Uterus (tissue), 4 donors: Measurements from ENCODE around the gene ITFG1. TPM values are rescaled to one million over a fixed set of nuclear protein-coding genes. Genes with fewer than 3 reads are reported as not detected.

ENCODE experiments used
- DNase-seq, 2 donors: peaks; one replicate each; pipeline ENCODE4 v3.0.0-alpha.2; 2019 to 2020
- H3K27ac ChIP-seq, 2 donors: fragments of 200-600 bp; sonication (generic); 1 replicate in 1 of 2; 2 replicates in 1 of 2; pipeline ENCODE4 v1.5.1; 2016 to 2018
- H3K27me3 ChIP-seq, 2 donors: fragments of 200-600 bp; sonication (generic); one replicate each; pipeline ENCODE4 v1.5.1; 2018 to 2019; ENCODE audit warnings: control low read depth in 1 of 2
- H3K36me3 ChIP-seq, 2 donors: fragments of 200-600 bp; sonication (generic); one replicate each; pipeline ENCODE4 v1.5.1; 2019; ENCODE audit warnings: control low read depth in 1 of 2
- H3K4me1 ChIP-seq, 2 donors: fragments of 200-600 bp; sonication (generic); one replicate each; pipeline ENCODE4 v1.5.1; 2018 to 2019; ENCODE audit warnings: control low read depth in 1 of 2
- H3K4me3 ChIP-seq, 2 donors: fragments of 200-600 bp; sonication (generic); 1 replicate in 1 of 2; 2 replicates in 1 of 2; pipeline ENCODE4 v1.5.1; 2018 to 2019; ENCODE audit warnings: mild to moderate bottlenecking in 1 of 2
- H3K9me3 ChIP-seq, 2 donors: fragments of 200-600 bp; sonication (generic); one replicate each; pipeline ENCODE4 v1.5.1; 2019; ENCODE audit warnings: control low read depth in 1 of 2
- CTCF ChIP-seq, 4 experiments: fragments of 200-600 bp in 2 of 4; fragments of 450-650 bp in 2 of 4; sonication (generic) in 2 of 4; IDR thresholded peaks; one replicate each; pipeline ENCODE4 v1.5.1; 2016 to 2019; ENCODE audit warnings: antibody characterized with exemption in 4 of 4, mild to moderate bottlenecking in 2 of 4, moderate library complexity in 1 of 4
- POLR2A ChIP-seq, 2 donors: fragments of 450-650 bp; IDR thresholded peaks; one replicate each; pipeline ENCODE4 v1.6.1; 2016; ENCODE audit warnings: antibody characterized with exemption in 2 of 2, mild to moderate bottlenecking in 1 of 2, moderate library complexity in 1 of 2
- intact Hi-C: fragments of 100-400 bp; cut with DNase I; formaldehyde crosslinking; loops from one replicate; pipeline ENCODE4 v1.15.1; 2023; ENCODE audit warnings: low total_unique reads
- total RNA-seq, 4 donors: library from RNA; depleted of rRNA in 3 of 4; stranded (reverse); fragments of >200 nt in 3 of 4; gene quantifications; one replicate each; pipeline versions ENCODE4 v1.1.0 to v1.2.4, GENCODE V29; 2014 to 2023
- donor health status: DM: yes; HTN: yes; CAD: no.

ITFG1 gene
- total RNA-seq, 4 donors from 2014 or later: 47.5 to 97.5 (median 67.2) TPM

GRCh38 chr16:47311738-47312505 lies 148.9 kb downstream of the ITFG1 start:
- no peaks in the 10 kb centered on the region for H3K4me1 ChIP-seq
- TF ChIP-seq POLR2A (IDR thresholded peaks at IDR 0.05): no peak
- TF ChIP-seq CTCF (IDR thresholded peaks at IDR 0.05): no peak

GRCh38 chr16:47310792-47311211 lies 150.1 kb downstream of the ITFG1 start:
- no peak for TF ChIP-seq CTCF (IDR thresholded peaks at IDR 0.05)
- TF ChIP-seq POLR2A (IDR thresholded peaks at IDR 0.05): no peak
- DNase-seq: no peak
- Histone ChIP-seq H3K36me3 (no peaks in the 10 kb centered on the region), H3K4me1 (no peaks in the 10 kb centered on the region), H3K27me3 (no peaks in the 10 kb centered on the region), H3K4me3 (no peak overlapping the region), H3K27ac (no peak overlapping the region), H3K9me3 (no peaks in the 10 kb centered on the region)
- intact Hi-C loops: no loop called here

More at GRCh38 chr16:47311738-47312505, 148.9 kb downstream of the ITFG1 start:
- Histone ChIP-seq H3K4me3 (no peak overlapping the region), H3K36me3 (no peaks in the 10 kb centered on the region), H3K27me3 (no peaks in the 10 kb centered on the region), H3K9me3 (no peaks in the 10 kb centered on the region), H3K27ac (no peak overlapping the region)
- intact Hi-C loops: no loop called here
- no peak for DNase-seq

- H3K4me1 ChIP-seq: no peaks in the 10 kb centered on the region
- H3K27ac ChIP-seq: no peak overlapping the region
- no peaks in the 10 kb centered on the region for H3K36me3 ChIP-seq
- H3K27me3 ChIP-seq: no peaks in the 10 kb centered on the region
- H3K9me3 ChIP-seq: no peaks in the 10 kb centered on the region
- intact Hi-C loops: no loop called here
- TF ChIP-seq CTCF (IDR thresholded peaks at IDR 0.05) (no peak), POLR2A (IDR thresholded peaks at IDR 0.05) (no peak)
- H3K4me3 ChIP-seq: no peak overlapping the region
- DNase-seq: no peak
Observed at GRCh38 chr16:47309581-47310312, 151.1 kb downstream of the ITFG1 start.

GRCh38 chr16:47308601-47309000 lies 152.3 kb downstream of the ITFG1 start:
- Histone ChIP-seq H3K4me1 (no peaks in the 10 kb centered on the region), H3K9me3 (no peaks in the 10 kb centered on the region), H3K4me3 (no peak overlapping the region), H3K27ac (no peak overlapping the region), H3K27me3 (no peaks in the 10 kb centered on the region), H3K36me3 (no peaks in the 10 kb centered on the region)
- TF ChIP-seq CTCF (IDR thresholded peaks at IDR 0.05) (no peak), POLR2A (IDR thresholded peaks at IDR 0.05) (no peak)
- no peak for DNase-seq
- intact Hi-C loops: no loop called here

GRCh38 chr16:47304563-47304962 lies 156.3 kb downstream of the ITFG1 start:
- no peak for DNase-seq
- H3K36me3 ChIP-seq: no peaks in the 10 kb centered on the region
- intact Hi-C loops: no loop called here
- no peaks in the 10 kb centered on the region for H3K9me3 ChIP-seq
- H3K27me3 ChIP-seq: no peaks in the 10 kb centered on the region
- H3K27ac ChIP-seq: no peak overlapping the region
- TF ChIP-seq CTCF (IDR thresholded peaks at IDR 0.05) (no peak), POLR2A (IDR thresholded peaks at IDR 0.05) (no peak)
- H3K4me3 ChIP-seq: no peak overlapping the region
- H3K4me1 ChIP-seq: no peaks in the 10 kb centered on the region
